ENCODE results near the gene VIPR2.

The VIPR2 gene

DNA sequence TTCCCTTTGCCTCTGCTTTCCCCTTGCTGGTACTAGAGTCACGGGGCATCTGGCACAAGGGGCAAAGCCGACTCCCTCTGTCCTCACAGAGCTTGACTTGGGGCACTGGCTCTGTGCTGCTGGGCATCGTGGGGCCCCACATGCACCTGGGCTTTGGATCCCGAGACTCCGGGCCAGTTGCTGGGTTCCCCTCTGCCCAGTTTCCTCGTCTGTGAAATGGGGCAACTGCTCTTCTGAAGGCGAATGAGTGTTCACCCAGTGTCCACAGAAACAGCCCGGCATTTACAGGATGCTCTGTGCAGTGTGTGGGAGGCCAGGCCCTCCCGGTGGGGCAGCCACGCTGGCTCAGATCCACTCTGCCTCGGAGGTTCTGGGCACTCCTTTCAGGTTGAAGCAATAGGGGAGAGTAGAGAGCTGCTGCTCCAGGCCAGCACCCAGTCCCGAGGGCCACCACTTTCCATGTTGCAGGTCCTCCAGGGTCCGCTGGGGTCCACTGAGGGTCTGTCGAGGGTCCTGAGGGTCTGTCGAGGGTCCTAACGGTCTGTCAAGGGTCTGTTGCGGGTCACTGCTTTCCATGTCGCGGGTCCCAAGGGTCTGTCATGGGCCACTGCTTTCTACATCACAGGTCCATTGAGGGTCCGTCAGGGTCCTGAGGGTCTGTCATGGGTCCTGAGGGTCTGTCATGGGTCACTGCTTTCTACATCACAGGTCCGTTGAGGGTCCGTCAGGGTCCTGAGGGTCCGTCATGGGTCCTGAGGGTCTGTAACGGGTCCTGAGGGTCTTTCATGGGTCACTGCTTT is 103.6 kb downstream of the VIPR2 start:
- TF ChIP-seq ZFX (IDR thresholded peaks at IDR 0.05) (no peak), CTCF (conservative IDR thresholded peaks at IDR 0.05) (no peak)
- H3K27ac ChIP-seq, result no peak overlapping the region

DNA sequence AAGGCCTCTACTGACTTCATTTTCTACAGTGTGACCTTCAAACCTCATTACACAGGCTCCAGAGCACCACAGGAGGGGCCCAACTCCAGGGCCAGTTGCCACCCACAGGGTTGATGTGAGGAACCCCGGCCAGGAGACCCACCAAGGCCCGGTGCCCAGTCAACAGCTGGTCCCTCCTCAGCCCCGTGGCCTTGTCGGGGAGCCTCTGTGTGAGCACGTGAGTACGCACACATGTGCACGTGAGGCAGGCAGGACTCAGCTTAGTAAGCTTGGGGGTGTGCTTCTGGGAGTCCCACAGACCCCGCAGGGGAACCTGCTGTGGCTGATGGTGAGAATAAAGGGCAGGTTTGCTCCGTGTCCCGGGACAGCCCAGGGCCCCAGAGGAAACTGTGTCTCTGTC is 104.5 kb downstream of the VIPR2 start:
- TF ChIP-seq CTCF (conservative IDR thresholded peaks at IDR 0.05) (no peak), ZFX (IDR thresholded peaks at IDR 0.05) (no peak)
- H3K27ac ChIP-seq, result no peak overlapping the region

- H3K27ac ChIP-seq, result no peak overlapping the region
- TF ChIP-seq ZFX (IDR thresholded peaks at IDR 0.05) (no peak), CTCF (conservative IDR thresholded peaks at IDR 0.05) (no peak)
Measured at GRCh38 chr7:159039716-159040115, 105.0 kb downstream of the VIPR2 start.

GRCh38 chr7:159038066-159038465 is 106.6 kb downstream of the VIPR2 start:
- TF ChIP-seq ZFX (IDR thresholded peaks at IDR 0.05) (no peak), CTCF (conservative IDR thresholded peaks at IDR 0.05) (no peak)

DNA sequence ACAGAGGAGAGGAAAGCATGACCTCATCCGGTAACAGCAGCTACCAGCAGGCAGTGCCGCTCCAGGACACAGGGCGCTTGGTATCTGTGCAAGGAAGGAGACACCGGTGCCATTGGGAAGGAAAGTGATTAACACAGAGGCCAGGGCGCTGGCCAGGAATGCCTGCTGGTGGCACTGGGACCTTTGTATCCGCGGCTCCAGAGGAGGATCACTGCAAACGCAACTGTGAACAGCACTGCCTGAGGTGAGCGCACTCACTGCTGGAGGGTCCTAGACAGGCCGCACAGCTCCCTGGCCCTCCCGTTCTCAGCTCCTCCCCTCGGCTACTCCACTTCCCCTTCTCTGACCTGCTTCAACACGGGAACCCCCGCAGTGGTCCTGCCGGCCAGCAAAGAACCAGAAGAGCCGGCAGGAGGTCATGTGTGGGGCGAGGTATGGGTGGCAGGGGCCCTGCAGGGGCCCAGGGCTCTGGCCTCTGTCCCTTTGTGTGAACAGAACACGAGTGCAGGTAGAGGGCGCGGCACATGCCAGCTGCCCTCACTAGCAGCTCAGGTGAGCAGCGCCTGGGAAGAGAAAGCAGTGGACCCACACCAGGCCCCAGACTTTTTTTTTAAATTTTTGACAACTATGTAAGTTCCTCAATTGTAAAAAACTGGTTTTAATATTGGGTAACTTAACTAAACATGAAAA is 107.6 kb downstream of the VIPR2 start:
- TF ChIP-seq ZFX (IDR thresholded peaks at IDR 0.05) (no peak), CTCF (conservative IDR thresholded peaks at IDR 0.05) (no peak)
- H3K27ac ChIP-seq, result no peak overlapping the region

More at GRCh38 chr7:159038066-159038465, 106.6 kb downstream of the VIPR2 start:
- no peak overlapping the region for H3K27ac ChIP-seq

DNA sequence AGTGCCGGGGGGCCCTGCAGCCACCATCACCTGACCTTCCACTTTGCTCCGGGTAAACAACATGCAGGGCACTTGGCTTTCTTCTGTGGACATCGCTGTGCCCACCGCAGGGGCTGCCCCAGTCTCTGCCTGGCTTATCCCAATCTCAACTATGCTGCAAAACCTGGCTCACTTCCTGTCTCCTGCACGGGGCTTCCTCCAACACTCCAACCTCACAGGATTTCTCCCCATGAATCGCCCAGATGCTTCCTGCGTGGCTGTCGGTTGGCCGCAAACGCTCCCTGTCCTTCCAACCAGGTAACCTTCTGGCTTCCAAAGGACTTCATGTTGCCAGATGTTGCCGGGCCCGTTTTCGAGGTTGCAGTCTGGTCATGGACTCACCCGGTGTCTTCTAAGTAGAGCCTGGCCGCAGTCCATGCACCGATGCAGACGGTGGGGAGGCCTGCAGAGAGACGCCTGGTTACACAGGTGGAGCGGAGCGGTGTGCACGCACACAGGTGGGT is 109.0 kb downstream of the VIPR2 start:
- H3K27ac ChIP-seq, result no peak overlapping the region
- no peak for TF ChIP-seq ZFX (IDR thresholded peaks at IDR 0.05)
- TF ChIP-seq CTCF (conservative IDR thresholded peaks at IDR 0.05), result no peak

- no peak overlapping the region for H3K27ac ChIP-seq
- TF ChIP-seq CTCF (conservative IDR thresholded peaks at IDR 0.05) (no peak), ZFX (IDR thresholded peaks at IDR 0.05) (no peak)
Measured at GRCh38 chr7:159034988-159035387, 109.7 kb downstream of the VIPR2 start.
